Measurements from ENCODE around the gene FBXO39. TPM values are rescaled to one million over a fixed set of nuclear protein-coding genes. Genes with fewer than 3 reads are reported as not detected.

The FBXO39 gene
- total and polyA plus RNA-seq, 2 donors (not counting 3 experiments of a cell fraction or from before 2014, with no cell fraction given), result 0.20 to 3.1 TPM

DNA sequence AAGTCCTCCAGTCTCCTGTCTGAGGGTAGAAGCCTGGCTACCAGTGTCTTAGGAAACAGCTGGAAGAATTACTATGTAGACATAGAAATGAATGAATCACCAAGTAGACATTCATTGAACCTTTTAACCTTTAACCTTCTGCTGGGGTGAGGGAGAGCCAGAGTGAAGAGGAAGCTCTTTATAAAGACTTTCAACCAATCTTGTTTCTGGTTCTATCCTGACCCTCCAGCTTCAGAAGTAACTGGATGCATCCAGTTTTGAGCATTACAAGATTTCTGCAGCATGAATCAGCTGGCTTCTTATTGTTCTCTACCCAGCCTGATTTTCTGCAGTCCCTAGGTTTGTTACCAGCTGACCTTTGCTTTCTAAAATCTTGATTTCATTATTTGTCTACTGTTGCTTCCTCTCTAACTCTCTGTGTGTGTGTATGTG is 47.0 kb downstream of the FBXO39 start:
- H3K4me2 ChIP-seq (ENCODE audit: insufficient read depth, low read length), result no peak overlapping the region
- no peaks in the 10 kb centered on the region for H4K20me1 ChIP-seq (replicated peaks; ENCODE audit: control insufficient read depth, extremely low read depth, insufficient read depth, low read length)
- intact Hi-C loops (cut with micrococcal nuclease) (no loop called here), dilution Hi-C loops (cut with MboI; ENCODE audit: extremely low pct_ligation_motif_present, low sequenced_read_pairs) (no loop called here)
- BruUV-seq (replicated peaks), result no TSS peak
- no peaks in the 10 kb centered on the region for H3K4me1 ChIP-seq (ENCODE audit: control insufficient read depth, extremely low read depth, insufficient read depth, low read length)
- H3K9me1 ChIP-seq (replicated peaks; ENCODE audit: control insufficient read depth, extremely low read depth, insufficient read depth, low read length), result no peaks in the 10 kb centered on the region
- H3K9me3 ChIP-seq (replicated peaks; ENCODE audit: control insufficient read depth, insufficient read depth, low read length), result no peaks in the 10 kb centered on the region
- no peaks in the 10 kb centered on the region for H3K79me2 ChIP-seq (ENCODE audit: control insufficient read depth, insufficient read depth, low read length)
- FAIRE-seq (peak; percentile 12), DNase-seq (ENCODE audit: low read depth, low spot score) (peak; percentile 52)
- no peak overlapping the region for H3K4me3 ChIP-seq (replicated peaks in 1 of 3; ENCODE audit: insufficient read depth in 1 of 3, low read depth in 1 of 3, low read length in 3 of 3)
- POLR2A ChIA-PET, result no interaction called here
- no peak overlapping the region for H3K27ac ChIP-seq (ENCODE audit: insufficient read depth, low read depth, low read length)
- H3K36me3 ChIP-seq (ENCODE audit: control insufficient read depth in 2 of 2, extremely low read depth in 1 of 2, insufficient read depth in 2 of 2, low read length in 2 of 2), result no peaks in the 10 kb centered on the region
- no peak for TF ChIP-seq POLR2A (IDR thresholded peaks at IDR 0.05; ENCODE audit: low read depth, low read length)
- peak; percentile 15 for TF ChIP-seq JUN (IDR thresholded peaks at IDR 0.05; ENCODE audit: borderline replicate concordance, insufficient read depth, insufficient read length, low read depth)
- CTCF ChIA-PET, result interaction anchor here (0.8 to 1.4 kb wide), 5 partner anchors 13 to 88 kb away, joined by 3 to 7 read pairs (median 4); no protein-coding TSS in a partner anchor
- no peak overlapping the region for H3K9ac ChIP-seq (replicated peaks; ENCODE audit: extremely low read depth, insufficient read depth, low read length)
- no peak overlapping the region for H2AFZ ChIP-seq (ENCODE audit: low read depth, low read length)
- H3K27me3 ChIP-seq (ENCODE audit: control insufficient read depth in 2 of 2, insufficient read depth in 2 of 2, low read length in 2 of 2), result peaks cover 10% of the 10 kb centered on the region in 2 experiments

DNA sequence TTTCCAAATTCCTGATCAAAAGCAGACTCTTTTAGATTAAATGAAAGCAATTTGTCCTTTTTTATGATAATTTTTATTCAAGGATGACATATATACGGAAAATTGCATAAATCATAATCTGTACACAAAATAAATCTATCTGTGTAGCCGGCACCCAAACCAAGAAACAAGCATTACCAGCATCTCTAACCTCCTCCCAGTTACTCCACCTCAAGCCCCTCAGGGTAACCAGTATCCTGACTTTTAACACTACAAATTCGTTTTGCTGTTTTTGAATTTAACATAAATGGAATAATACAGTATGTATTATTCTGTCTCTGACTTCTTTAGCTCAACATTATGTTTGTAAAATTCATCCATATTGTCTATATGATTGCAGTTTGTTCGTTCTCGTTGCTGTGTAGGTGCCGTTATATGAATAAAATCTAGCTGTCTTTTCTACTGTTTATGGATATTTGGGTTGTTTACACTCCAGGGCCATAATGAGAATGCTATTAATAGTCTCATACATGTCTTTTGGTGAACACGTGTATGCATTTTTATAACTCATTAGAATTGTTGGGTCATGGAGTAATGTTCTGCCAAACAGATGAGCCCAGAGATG is 54.5 kb downstream of the FBXO39 start:
- H3K9me3 ChIP-seq (replicated peaks; ENCODE audit: control insufficient read depth, insufficient read depth, low read length), result no peaks in the 10 kb centered on the region
- H3K4me2 ChIP-seq (ENCODE audit: insufficient read depth, low read length), result no peak overlapping the region
- dilution Hi-C loops (cut with MboI; ENCODE audit: extremely low pct_ligation_motif_present, low sequenced_read_pairs), result no loop called here
- DNase-seq (ENCODE audit: low read depth, low spot score), result no peak
- H3K9ac ChIP-seq (replicated peaks; ENCODE audit: extremely low read depth, insufficient read depth, low read length), result no peak overlapping the region
- H3K36me3 ChIP-seq (ENCODE audit: control insufficient read depth in 2 of 2, extremely low read depth in 1 of 2, insufficient read depth in 2 of 2, low read length in 2 of 2), result no peaks in the 10 kb centered on the region
- H3K4me1 ChIP-seq (ENCODE audit: control insufficient read depth, extremely low read depth, insufficient read depth, low read length), result no peaks in the 10 kb centered on the region
- BruUV-seq (replicated peaks), result no TSS peak
- intact Hi-C loops (cut with micrococcal nuclease), result no loop called here
- ChIA-PET POLR2A (no interaction called here), CTCF (interaction anchor here (1.6 kb wide), 1 partner anchor 13 kb away, joined by 5 read pairs; no protein-coding TSS in a partner anchor)
- TF ChIP-seq POLR2A (IDR thresholded peaks at IDR 0.05; ENCODE audit: low read depth, low read length), result no peak
- no peak for TF ChIP-seq GATA2 (IDR thresholded peaks at IDR 0.05; ENCODE audit: insufficient read depth, insufficient read length, low read depth, low read length)
- TF ChIP-seq FOS (IDR thresholded peaks at IDR 0.05; ENCODE audit: borderline replicate concordance, insufficient read depth, low read length), result no peak
- no peaks in the 10 kb centered on the region for H3K9me1 ChIP-seq (replicated peaks; ENCODE audit: control insufficient read depth, extremely low read depth, insufficient read depth, low read length)
- no peak for FAIRE-seq
- peaks cover 29 to 55% of the 10 kb centered on the region in 2 experiments for H3K27me3 ChIP-seq (ENCODE audit: control insufficient read depth in 2 of 2, insufficient read depth in 2 of 2, low read length in 2 of 2)
- H3K27ac ChIP-seq (ENCODE audit: insufficient read depth, low read depth, low read length), result no peak overlapping the region
- H3K4me3 ChIP-seq (replicated peaks in 1 of 3; ENCODE audit: insufficient read depth in 1 of 3, low read depth in 1 of 3, low read length in 3 of 3), result no peak overlapping the region
- no peaks in the 10 kb centered on the region for H3K79me2 ChIP-seq (ENCODE audit: control insufficient read depth, insufficient read depth, low read length)
- H4K20me1 ChIP-seq (replicated peaks; ENCODE audit: control insufficient read depth, extremely low read depth, insufficient read depth, low read length), result no peaks in the 10 kb centered on the region
- no peak overlapping the region for H2AFZ ChIP-seq (ENCODE audit: low read depth, low read length)

Measured in endothelial cell of umbilical vein (primary cell).